IPS-NIHi7 (cell line): ENCODE data around the gene HDAC1.

Experiments used
- DNase-seq: peaks from one replicate; pipeline ENCODE4 v3.0.0; 2012; ENCODE audit warnings: mixed read lengths; ENCODE audit errors: extremely low spot score

The HDAC1 gene

GRCh38 chr1:32330558-32331151 is 38.8 kb downstream of the HDAC1 start:
- no peak for DNase-seq

GRCh38 chr1:32331549-32331948 is 39.7 kb downstream of the HDAC1 start:
- DNase-seq: no peak

DNA sequence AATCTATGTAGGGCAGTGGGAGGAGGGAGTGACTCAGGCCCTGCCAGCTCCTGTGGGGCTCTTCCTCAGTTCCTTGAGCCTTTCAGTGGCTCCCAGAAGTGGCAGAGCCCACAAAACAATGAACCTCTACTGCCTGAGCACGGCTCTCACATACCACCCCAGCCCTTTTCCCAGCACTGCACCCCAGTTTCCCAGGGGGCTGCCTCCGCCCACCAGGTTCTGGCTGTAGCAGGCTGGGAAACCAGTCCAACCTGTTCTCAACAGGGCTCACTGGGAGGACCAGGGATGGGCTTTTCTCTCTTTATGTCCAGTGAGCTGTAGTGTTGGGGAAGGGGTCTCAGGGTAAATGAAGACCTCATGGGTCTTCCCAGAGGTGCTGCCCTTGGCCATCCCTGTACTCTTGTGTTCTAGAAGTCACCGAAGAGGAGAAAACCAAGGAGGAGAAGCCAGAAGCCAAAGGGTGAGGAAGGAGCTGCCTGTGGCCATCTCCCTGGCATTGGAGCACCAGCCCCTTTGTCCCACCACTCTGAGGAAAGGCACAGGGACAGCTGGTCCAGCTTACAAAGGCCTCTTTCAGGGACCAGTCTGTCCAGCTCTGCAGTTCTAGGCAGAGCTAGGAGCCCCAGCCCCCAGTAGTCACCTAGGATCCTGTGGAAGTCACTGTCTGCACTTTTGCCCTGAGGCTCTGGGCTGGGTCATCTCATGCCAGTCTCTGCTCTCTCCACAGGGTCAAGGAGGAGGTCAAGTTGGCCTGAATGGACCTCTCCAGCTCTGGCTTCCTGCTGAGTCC is 40.6 kb downstream of the HDAC1 start:
- DNase-seq: no peak

GRCh38 chr1:32333251-32333963 is 41.5 kb downstream of the HDAC1 start:
- no peak for DNase-seq

GRCh38 chr1:32334274-32334861 is 42.5 kb downstream of the HDAC1 start:
- DNase-seq: no peak

GRCh38 chr1:32334864-32335534 is 43.1 kb downstream of the HDAC1 start:
- DNase-seq: peak; percentile 52

DNA sequence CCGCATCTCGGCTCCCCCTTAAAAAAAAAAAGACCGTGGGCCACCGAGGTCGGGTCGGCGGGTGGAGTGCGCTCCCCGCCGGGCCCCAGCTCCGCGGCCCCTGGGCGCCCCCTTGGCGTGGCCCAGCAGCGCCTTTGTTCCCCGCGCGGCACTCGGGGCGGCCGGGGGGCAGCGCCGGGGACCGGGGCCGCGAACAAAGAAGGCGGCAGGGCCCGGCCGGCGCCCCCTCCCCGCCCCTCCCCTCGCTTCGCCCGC is 43.6 kb downstream of the HDAC1 start:
- DNase-seq: no peak

DNA sequence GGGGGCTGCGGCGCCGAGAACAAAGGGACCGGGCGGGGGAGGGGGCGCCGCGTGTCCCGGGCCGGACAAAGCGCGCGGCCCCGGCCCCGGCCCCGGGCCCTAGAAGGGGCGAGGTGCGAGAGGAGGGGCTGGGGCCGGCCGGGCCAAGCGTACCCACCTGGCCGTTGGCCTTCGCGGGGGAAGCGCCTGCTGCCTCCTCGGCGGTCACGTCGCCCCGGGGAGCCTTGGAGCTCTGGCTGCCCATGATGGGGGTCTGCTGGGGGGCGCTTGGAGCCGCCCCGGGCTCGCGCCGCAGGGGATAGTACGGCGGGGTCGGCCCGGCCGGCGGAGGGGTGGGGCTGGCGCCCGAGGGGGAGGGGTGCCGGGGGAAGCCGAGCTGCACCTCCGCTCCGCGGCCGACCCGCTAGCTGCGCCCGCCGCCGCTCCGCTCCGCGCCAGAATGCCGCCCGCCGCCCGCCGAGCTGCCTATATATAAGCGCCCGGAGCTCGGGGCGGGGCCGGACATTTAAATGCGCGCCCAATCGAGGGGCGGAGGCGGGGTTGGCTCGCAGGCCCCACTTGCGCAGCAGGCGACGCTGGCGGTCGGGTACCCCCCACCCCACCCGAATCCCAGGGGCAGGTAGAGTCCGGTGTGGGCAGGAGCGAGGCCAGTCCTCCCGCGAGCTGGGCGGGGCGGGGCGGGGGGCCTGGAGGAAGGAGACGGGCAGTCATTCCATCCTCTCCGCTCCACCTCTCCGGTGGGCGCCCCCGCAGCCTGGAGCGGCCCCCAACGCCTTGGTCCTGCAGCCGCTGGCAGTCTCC is 44.1 kb downstream of the HDAC1 start, which contains the start of gene MARCKSL1:
TSS of gene MARCKSL1 (minus strand) at position 444 of the 801 bp plus-strand sequence. CDS start at position 244, 200 bp downstream.
- peak; percentile 83 for DNase-seq

DNA sequence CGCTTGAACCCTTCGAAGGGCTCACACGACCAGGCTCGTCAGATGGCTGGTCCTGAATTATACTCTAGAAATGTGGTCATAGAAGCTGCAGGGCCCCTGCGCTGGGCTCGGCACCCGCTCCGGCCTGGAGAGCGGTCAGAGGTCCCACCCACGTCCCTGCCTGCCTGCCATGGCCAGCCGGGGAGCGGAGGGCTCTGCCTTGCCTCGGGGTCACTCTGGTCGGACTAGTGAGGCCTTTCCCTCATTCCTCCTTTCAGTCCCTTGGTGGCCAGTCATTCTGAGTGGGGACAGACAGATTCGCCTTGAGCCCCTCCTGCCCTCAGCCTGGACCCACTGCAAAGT is 44.7 kb downstream of the HDAC1 start:
- DNase-seq: no peak

DNA sequence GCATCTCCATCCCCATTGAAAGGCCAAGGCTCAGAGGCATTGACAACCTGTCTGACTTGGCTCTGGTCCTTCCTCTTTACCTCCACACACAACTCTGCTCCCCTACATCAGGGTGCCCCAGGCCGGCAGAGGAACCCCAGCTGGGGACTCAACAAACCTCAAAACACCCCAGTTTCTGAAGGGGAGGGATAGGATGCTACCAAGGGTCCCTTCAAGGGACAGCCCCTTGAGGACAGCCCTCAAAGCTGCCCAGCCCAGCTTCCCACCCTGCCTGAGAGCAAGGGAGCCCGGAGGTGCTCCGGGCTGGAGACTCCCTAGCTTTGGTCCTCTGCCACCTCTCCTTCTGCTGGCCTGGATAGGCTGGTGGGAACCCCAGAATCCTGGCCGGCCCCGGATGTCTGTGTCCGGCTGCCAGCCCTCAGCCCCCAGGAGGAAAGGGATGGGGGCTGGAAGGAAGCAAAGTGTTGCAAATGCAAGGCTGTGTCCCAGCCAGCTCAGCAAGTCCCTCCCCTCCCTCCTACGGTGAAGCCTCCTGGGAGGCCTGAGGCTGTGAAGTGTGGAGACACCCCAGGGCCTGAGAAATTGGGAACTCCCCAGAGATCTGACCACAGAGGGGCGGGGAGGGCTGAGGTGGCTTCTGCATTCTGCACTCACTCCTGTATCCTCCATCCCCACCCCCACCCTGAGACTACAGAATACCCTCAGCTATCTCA is 45.2 kb downstream of the HDAC1 start:
- no peak for DNase-seq

DNA sequence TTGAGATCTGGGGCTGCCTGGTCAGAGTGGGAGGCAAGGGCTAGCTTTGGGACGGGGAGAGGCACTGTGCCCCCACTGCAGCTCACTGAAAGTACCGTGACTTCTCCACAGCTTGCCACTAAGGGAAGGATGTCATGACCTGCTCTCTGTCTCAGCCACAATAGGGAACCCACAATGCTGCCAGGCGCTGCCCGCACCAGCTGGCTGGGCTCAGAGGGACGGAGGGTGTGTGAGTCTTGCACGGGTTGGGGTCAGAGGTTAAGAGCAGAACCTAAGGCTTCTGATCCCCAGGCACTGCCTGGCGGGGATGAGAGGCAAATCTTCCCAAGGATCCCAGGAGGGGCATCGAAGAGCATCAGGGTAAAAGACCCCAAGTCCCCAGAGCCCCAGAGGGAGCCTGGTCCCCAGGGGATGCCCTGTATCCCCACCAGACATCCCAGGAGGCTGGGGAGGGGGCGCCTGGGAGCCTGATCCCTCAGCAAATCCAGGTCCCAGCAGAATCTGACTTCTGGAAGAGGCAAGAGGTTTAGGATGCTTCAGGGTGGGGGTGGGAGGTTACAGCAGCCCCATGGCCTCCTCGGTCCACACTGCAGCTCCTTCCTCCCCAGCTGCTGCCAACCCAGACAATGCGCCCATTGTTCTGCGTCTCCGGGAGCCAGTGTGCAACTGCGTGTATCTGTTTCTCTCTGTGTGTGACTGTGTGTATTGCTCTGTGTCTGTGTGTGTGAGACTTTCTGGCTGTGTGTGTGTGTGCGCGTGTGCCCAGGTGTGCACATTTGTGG is 46.2 kb downstream of the HDAC1 start:
- DNase-seq: no peak

GRCh38 chr1:32338637-32339145 is 46.8 kb downstream of the HDAC1 start:
- no peak for DNase-seq

DNA sequence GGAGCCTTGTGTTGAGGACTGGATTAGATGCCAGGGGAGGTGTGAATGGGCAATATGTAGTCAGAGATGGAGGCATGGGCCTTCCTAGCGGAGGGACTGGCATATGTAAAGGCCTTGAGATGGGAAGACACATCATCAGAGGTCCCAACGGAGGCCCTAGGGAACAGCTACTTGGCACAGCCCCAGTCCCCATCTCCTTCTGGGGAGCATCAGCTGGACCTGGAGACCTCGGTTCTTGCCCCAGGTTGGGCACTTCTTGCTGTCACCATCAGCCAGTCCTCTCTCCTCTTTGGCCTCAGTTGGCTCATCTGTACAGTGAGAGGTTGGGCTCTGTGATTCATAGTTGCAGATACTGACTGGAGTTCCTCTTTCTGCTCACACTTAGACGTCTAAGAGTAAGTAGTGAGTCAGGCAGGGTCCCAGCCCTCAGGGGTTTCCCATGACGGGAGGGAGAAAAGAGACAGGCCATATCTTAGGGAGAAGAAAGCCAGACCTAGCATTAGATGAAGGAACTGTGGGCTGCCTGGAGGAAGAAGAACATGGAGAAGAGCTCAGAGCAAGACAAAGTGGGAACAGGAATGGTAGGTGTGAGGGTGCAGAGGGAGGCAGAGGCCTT is 47.6 kb downstream of the HDAC1 start:
- DNase-seq: no peak

DNA sequence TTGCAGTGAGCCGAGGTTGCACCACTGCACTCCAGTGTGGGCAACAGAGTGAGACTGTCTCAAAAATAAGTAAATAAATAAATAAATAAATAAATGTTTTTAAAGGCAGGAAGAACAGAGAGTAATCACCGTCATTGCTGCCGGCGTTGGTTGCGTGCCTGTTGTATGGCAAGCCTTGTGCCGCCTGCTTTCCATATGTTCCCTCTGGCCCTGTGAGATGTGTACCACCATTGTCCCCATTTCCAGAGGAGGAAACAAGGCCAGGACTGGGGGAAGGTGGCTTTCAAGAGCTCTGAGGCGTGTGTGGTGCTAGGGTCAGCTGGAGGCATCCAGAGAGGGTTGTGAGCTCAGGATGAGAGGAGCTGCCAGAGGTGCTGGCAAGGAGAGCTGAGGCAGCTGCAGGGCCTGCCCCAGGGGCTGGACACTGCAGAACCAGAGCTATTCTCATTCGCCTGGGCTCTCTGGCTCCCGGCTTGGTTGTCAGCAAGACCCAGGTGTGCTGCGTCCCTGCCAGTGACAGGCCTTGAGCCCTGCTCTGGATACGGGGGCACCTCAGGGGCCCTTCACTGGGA is 49.4 kb downstream of the HDAC1 start:
- DNase-seq: no peak

DNA sequence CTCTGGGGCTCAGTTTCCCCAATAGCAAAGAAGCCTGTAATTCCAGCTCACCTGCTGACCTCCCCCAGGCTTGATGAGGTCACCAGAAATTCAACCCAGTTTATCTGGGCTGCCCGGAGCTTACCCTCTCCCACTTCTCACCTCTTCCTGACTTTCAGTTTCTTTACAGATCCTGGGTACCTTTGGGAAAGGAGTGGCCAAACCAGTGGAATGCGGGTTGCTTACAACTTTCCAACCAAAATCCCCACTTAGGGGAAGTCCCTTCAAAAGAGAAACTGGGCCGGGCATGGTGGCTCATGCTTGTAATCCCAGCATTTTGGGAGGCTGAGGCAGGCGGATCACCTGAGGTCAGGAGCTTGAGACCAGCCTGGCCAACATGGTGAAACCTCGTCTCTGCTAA is 50.1 kb downstream of the HDAC1 start:
- no peak for DNase-seq

- no peak for DNase-seq
Observed at GRCh38 chr1:32342704-32343103, 50.8 kb downstream of the HDAC1 start.

DNA sequence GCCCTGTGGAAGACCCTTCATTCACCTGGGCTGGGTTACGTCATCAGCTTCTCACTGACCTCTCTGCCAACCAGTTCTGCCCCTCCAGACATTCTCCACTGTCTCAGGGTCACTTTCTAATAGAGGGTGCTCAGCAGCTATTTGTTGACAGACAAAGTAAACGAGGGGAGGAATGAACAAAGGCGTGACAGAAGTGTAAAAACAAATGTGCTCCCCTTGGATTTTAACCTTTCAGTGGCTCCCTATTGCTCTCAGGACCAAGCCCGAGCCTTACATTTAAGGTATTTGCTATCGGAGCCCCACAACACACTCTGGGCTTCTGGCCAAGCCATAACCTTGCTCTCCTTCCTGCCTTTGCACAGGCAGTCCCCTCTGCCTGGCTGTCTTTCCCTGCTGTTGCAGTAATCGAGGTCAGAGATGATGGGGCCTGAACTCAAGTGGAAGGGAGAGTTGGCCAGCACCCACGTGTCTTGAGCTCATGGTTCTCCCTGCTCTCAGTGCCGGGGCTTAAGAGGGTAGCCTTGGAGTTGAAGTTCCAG is 53.5 kb downstream of the HDAC1 start:
- DNase-seq: no peak

DNA sequence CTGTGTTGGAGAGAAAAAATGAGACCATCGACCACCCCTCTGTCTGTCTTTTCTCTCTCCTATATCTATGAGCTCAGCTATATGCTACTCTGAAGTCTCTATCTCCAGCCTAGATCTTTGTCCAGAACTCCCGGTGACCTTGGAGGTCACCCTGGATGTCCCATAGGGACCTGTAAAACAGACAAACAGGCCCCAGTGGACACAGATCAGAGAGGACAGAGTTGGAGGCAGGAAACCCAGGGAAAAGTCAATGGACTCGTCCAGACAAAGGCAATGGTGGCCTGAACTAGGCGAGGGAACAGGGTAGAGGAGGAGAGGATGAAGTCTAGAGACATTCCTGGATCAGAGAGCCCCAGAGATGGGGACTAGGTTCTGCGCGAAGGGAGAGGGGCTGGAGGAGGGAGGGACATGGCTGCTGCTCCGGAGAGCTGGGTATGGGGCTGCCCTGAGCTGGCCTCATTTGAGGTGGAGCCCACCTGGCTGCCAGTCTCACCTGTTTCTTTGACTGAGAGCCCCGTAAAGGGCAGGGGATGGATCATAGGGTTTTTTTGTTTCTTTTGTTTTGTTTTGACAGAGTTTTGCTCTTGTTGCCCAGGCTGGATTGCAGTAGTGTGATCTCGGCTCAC is 54.8 kb downstream of the HDAC1 start:
- no peak for DNase-seq
